Cerebellar cortex (tissue), 1 donor: Measurements from ENCODE around the gene CLASP1.

ENCODE experiments used
- DNase-seq: peaks from one replicate; pipeline ENCODE4 v3.0.0-alpha.2; 2015; ENCODE audit warnings: low spot score

The CLASP1 gene

DNA sequence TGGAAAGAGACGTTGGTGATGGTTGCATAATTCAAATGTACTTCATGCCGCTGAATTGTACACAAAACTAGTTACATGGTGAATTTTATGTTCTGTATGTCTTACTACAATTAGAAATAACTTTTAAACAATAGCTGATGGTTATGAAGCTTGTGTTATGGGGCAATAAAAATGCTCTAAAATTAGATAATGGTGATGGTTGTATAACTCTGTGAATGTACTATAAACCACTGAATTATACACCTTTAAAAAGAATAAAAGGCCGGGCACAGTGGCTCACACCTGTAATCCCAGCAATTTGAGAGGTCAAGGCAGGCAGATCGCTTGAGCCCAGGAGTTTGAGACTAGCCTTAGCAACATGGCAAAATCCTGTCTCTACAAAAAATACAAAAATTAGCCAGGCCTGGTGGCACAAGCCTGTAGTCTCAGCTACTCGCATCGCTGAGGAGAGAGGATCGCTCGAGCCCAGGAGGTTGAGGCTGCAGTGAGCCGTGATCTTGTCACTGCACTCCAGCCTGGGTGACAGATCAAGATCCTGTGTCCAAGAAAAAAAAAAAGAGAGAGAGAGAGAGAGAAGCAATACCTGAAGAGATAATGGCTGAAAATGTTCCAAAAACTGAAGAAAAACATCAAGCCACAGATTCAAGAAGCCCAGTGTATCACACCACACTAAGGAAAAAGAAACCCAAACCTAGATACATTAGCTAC, 112.3 kb downstream of the CLASP1 start:
- DNase-seq: no peak

DNA sequence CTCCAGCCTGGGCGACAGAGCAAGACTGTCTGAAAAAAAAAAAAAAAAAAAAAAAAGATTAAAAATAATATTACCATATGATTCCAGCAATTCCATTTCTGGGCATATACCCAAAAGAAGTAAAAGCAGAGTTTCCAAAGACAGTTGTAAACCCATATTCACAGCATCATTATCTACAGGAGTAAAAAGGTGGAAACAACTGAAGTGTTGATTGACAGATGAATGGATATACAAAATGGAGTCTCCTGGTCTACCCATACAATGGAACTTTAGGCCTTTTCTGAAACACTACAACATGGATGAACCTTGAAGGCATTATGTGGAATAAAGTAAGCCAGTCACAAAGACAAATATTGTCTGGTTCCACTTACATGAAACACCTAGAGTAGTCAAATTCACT, 112.9 kb downstream of the CLASP1 start:
- DNase-seq: no peak

DNA sequence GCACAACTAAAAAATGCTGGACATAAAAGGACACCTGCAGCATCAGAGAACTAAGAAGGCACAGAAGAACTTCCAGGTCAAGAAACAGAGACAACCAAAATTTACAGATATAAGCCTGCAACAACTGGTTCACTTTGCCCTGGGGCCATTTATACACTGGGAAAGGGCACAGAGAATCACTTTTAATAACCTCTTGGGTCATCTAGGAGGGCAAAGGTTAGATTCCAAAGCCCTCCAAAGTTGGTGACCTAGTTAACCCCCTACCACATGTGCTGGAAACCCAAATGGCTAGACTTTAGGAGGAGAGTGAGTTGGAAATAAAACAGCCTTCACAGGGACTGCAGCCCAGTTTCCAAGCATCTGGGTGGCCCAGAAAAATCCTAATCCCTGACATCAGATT, 115.3 kb downstream of the CLASP1 start:
- no peak for DNase-seq

DNA sequence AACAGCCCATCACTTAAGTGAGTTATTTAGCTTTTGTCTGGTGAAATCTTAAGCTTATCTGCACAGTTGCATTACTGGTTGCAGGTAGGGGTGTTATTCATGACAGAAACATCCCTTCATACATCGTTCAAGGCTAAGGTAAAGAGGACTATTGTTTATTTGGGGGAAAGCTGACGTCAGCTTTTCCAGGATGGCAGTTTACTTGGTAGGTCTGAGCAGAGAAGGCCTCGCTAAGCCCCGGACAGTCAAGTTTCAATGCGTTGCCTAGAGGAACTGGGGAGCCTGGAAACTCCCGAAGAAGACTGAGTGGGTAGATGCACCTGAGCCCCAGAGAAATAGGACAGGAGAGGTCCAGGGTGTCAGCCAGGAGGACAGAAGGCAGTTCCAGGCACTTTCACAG, 116.4 kb downstream of the CLASP1 start:
- DNase-seq: peak; percentile 36

DNA sequence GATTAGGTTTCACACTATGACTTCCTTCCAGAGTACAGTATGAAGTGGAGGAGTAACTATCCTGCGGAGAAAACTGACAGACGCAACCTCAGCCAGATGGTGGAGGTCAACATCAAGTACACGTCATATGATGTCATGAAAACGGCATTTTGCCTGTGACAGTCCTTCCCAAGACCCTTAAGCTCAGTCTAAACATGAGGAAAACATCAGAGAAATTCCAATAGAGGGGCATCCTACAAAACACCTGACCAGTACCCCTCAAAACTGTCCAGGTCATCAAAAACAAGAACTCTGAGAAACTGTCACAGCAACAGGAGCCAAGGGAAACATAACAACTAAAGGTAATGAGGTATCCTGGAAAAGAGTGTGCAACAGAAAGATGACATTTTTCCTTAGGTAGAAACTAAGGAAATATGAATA, 116.9 kb downstream of the CLASP1 start:
- no peak for DNase-seq

DNA sequence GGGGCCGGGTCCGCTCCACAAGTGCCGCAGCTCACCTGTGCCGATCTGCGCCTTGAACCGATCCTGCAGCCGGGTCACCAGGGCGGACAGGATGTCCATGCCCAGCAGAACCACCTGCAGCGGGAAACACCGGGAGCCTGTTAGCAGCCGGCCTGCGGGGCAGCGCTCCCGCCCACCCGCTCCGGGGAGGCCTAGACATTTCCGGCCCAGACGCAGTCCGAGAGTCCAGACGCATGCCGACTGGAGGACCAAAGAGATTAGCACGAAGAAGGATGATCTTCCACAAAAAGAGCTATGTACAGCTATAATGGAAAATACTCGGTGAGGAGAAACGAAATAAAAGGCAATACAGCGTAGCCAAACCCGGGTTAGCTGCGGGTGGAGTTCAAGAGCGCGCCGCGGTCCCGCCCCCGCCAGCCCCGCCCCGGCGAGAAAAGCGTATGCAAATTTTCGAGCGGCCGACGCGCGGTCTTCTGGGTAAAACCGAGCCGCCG, 119.0 kb downstream of the CLASP1 start:
- DNase-seq: no peak

DNA sequence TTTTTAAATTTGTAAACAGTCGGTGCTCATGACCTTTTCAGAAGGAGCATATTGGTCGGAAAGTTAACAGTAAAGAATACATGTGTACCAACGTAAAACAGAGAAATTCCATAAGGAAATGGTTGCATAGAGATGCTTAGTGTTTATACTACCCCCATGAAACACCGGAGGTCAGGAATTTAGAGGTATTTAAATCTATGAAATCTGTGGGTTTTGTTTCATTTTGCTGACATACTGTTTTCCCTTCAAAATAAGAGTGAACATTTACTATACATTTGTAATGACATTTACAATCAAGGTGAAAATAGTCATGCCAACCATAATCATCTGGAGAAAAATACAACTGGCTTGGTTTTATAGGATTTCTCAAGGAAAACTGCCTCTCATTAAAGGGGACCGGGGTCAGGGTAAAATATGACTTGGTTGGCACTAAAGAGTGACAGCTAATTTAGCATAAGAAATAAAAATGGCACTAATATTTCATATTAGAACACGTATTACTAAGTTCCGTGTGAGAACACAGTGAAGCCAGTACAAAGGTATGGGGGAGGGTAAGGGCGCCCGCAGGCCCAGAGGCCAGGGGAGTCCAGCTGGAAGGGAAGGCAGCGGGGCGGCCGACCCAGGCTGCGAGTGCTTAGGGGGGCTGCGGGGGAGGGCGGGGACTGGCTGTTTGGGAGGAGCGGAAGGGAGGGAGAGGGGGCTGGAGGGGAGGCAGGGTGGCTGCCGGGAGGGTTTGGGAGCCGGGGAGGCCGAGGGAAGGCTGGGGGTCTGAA, 119.6 kb downstream of the CLASP1 start:
- DNase-seq: peak; percentile 46

DNA sequence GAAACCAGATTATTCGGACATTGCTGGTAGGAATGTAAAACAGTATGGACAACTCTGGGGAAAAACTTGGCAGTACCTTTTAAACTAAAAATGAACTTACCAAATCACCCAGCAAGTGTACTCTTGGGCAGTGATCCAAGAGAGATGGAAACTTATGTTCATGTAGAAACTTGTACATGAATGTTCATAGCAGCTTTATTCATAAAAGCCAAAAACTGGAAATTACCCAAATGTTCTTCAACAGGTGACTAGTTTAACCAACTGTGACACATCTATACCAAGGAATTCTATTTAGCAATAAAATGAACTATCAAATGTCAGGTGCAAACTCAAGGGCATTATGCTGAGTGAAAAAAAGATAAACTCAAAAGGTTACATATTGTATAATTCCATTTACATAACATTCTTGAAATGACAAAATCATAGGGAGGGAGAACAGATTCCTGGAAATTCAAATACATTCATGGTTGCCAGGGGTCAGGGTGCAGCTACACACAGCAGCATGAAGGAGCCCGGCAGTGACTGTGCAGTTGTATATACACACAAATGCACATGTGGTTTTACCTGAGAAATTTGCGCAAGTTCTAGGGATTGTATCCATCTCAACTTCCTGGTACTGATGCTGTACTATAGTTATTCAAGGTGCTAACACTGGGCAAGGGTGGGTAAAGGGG, 122.1 kb downstream of the CLASP1 start:
- DNase-seq: no peak

DNA sequence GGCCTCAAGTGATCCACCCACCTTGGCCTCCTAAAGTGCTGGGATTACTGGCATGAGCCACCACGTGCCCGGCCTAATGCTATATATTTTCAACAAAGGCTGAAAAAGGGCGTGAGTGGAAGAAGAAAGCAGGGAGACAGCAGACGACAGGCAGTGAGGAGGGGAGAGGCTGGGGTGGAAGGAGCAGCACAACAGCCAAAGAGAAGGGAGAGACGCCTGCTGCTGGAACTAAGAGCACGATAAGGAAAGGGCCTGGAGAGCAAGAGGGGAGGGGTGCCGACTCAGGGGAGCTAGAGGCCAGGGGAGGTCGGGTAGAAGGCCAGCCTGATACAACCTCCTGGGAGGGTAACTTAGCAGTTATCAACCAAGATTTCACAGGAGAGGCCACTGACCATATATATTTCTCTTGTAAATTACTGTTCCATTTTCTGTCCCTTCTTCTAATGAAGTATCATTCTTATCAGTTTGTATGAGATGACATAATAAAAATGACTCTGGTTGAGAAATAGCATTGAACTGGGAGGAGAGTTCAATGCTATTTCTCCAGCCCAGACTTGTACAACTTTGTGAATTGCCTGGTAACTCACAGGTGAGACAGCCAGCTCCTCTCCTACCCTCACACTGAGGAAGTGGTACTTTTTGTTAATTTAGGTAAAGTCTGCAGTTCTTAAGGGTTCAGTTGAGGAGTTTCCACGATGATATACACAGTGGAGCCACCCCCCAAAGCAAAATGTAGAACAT, 124.4 kb downstream of the CLASP1 start:
- DNase-seq: no peak

DNA sequence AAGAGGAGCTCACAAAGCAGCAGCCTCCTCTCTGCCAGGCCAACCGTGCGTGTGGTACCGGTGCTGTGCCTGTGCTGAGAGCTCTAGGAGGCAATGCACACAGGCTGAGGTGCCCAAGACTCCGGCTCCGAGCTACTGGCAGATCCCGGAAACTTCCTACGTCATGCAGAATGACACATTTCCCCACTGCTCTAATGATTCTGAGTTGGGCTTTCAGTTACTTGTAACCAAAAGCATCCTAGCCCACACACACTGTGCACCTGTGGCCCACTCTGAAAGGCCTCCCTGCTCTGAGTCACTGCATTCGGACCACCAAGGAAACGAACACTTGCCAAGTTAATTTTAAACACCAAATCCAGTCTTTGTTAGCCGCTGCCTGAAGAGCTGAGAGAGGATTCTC, 127.9 kb downstream of the CLASP1 start:
- DNase-seq: no peak

DNA sequence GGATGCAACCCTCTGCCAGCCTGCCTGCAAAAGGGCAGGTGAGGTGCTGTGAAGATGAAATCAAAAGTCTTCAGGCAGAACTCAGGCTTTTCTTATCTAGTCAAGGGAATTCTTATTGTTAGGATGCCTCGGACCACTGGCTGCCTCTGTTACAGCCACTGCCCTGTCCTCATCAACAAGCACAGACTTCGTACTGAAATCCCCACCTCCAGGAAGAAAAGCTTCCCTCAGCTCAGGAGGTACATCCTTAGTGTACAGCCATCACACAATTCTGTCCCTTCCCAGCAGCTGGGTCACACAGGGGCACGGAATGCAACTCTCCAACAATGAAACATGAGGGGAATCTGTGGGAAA, 128.6 kb downstream of the CLASP1 start:
- no peak for DNase-seq

DNA sequence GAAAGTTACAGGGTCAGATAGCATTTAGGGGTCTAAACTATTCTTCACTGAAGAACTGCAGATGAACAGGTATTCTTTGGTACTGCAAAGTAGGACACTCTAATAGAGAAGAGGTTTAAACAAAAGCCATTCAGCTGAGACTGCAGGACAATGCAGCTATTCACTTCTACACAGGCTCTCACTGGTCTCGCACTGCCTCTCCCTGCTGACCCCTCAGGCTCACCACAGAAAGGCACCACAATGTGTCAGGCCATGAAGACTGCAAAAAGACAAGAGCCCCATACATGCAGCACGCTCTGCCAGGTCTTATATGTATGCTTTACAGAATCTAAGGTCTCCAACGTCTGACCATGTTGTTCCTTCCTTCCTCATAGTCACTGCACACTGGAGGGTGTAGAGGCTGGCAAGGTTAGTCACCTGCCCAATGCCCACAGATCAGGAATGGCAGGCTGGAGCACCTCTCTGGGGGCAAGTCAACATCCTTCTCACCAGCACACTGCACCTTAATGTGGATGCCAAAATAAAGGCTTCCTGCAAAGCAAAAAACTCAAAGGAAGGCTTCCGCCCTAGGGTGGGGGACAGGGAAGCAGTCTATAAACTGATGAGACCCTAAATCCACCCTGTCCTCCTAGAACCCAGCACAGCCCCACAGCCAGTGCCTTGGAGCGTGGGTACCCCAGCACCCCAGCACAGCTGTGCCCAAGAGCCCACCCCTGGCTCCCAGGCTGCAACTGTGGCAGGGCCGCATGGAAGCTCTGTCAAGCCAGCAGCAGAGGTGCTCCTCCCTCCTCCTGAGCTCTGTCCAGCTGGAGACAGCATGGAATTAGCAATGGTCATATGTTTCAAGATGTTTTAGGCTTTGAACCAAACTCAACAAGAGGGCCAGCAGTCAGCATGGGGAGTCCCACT, 129.3 kb downstream of the CLASP1 start:
- DNase-seq: no peak

DNA sequence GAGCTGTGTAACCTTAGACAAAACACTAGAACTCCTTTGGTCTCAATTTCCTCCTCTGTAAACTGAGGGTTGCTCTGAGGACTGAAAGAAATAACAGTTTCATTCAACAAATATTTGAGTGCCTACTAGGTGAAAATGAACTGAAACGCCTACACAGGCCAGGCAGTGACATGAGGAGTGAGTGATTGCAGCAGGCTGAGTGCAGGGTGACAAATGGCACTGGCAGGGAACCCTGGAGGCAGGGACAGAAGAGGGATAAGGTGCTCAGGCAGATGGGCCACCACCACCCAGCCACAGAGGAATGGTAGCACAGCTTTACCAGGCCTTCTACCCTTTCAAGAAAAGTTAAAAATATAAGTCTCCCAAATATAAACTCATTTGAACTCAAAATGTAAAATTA, 130.1 kb downstream of the CLASP1 start:
- no peak for DNase-seq

DNA sequence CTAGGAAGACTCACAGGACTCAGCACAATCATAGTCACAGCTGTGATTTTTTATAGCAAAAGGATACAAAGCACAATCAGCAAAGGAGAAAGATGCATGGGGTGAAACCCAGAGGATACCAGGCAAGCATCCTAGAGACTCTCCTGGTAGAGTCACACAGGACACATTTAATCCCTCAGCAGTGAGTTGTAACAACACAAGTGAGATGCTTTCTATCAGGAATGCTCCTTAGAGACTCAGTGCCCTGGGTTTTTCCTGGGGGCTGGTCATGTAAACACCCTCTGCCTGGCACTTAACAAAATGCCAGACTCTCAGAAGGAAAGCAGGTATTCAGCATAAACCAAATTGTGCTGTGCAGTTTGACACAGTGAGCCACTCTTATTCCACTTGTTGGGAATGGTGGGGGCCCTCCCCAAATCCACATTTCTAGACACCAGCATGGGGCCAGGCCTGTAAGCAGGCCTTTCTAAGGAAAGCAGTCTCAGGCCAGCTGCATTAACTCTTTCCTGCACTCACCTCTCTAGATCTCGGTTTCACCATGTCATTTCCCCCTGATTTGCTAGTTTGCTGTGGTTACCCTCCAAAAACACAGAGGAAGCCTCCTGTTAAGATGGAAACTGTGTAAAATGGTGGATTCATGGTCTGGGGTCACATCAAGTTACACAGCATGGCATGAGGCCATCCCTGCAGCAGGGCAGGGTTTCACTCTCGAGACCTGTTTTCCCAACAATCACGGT, 135.5 kb downstream of the CLASP1 start:
- DNase-seq: no peak

DNA sequence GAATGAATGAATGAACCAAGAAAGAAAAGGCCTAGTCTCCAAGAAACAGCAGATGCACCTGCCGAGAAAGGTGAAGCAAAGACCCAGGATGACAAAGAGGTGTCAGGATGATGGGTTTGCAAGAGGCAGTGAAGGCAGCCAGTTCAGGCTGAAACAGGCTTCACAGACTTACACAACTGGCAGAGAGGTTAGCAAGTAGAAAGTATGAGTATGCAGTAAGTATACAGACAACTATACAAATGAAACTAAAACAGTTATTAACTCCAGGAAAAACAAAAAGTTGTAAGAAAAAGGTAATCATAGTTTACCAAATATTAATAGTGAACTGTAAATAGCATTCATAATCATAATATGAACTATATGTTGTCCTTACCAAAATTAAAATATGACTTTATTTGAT, 138.4 kb downstream of the CLASP1 start:
- no peak for DNase-seq

DNA sequence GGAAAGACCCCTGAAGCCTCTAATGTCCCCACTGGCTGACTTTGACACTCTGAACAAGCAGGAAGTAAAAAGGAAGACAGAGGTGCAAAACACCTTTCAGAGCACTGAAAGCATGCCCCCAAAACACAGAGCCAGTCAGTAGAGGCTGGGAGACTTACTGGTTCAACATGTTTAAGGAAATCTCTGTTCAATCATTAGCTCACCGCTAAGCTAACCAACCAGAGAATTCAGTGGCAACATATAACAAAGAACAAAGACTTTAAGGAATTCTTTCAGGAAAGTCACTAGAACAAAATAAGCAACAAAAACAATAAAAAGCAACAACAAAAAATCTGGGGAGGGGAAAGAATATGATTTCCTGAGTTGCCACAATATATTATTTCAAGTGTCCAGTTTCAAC, 142.6 kb downstream of the CLASP1 start:
- DNase-seq: no peak

DNA sequence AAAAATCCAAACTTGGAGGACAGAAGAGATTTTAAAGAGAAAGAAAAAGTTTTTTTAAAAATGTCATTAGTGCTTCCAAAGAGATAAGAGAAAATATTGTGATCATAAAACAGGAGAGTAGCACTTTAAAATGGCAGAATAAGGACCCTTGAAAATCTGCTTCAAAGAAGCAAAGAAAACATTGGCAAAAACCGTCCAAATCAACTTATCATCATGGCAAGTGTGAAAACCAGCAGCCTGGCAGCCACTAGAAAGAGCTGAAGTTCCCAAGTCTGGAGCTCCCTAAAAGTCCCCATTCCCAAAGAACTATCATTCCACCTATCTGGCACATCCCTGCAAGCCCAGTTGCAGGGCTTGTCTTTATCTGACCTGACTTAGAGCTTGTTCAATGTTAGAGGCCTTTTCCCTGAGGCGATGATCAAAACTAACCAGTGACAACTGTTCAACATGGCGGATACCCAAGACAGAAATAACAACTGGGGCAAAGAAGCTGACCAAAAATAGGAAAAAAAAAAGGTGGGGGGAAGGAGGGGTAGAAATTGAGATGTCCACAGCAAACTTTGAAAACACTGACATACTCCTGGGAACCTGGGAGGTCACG, 143.2 kb downstream of the CLASP1 start:
- DNase-seq: no peak

DNA sequence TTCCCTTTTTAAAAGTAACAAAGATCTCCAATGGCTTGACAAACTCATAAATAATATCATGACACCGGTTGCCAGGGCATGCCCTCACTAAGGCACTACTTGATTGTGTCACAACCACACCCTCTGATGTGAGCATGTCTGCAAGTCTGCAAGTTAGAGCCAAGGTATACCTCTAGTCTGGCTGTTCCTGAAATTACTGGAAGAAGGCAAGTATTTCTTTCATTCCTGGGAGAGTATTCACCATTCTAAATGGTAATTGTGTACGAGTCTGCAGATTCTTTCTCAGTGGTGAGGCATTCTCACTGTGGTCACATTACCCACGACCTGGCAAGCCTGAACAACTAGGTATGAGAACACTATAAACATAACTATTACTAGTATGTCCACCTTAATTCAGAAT, 144.3 kb downstream of the CLASP1 start:
- no peak for DNase-seq

DNA sequence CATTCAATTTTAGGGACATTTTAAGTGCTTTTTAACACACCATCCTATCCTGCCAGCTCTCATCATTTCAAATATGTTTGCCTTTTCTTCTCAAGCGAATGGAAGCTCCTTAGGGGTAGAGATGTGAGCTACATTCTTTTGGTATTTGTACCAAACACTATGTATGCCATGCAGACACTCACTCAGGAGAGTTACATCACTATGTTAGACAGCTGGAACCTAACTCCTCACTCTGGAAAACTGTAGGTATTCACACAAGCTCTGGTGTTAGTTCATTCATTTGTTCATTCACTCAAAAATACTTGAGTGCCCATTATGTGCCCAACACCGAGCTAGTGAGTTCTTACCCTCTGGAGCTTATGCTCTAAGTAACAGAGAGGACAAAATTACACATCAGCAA, 144.9 kb downstream of the CLASP1 start:
- no peak for DNase-seq

DNA sequence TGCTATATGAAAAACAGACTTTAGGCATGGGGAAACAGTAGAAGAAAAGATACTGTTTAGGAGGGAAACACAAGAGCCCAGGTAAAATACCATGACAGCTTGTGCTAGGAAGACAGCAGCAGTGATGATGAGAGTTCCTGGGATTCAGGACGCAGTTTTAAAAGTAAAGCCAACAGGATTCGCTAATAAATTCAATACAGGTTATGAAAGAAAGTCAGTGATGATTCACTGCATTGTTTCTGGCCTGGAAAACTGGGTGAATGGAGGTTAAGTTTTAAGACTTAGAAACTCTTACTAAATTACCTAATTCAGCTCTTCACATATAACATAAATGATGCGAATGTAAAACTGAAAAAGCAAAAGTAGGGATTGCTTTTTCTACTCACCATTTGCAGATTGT, 146.5 kb downstream of the CLASP1 start:
- DNase-seq: no peak
